ENCODE results near the gene SLX4IP. TPM values are rescaled to one million over a fixed set of nuclear protein-coding genes. Genes with fewer than 3 reads are reported as not detected.

Gene SLX4IP
- total RNA-seq, 1 experiment from 2014 or later = 7.4 TPM

GRCh38 chr20:10487142-10488136 is 52.3 kb downstream of the SLX4IP start:
- Mint-ChIP-seq H3K27me3 (ENCODE audit: low read depth) (no peaks in the 10 kb centered on the region), H3K36me3 (no peaks in the 10 kb centered on the region), H3K4me3 (no peak overlapping the region), H3K27ac (peak overlapping the region; percentile 22; the same call in 1 of the 2 replicates), H3K4me1 (peaks cover 60% of the 10 kb centered on the region), H3K9me3 (no peaks in the 10 kb centered on the region)
- ChIA-PET POLR2A (no interaction called here), CTCF (interaction anchor here (1.2 to 1.4 kb wide), 3 partner anchors 9 to 49 kb away, joined by 3 to 4 read pairs (median 3); no protein-coding TSS in a partner anchor)
- ATAC-seq = no peak
- TF ChIP-seq ZNF512 (CRISPR knock-in tag; IDR thresholded peaks at IDR 0.05; ENCODE audit: borderline replicate concordance) (no peak), ZBTB21 (CRISPR knock-in tag; IDR thresholded peaks at IDR 0.05; ENCODE audit: borderline replicate concordance) (no peak), RORB (CRISPR knock-in tag; IDR thresholded peaks at IDR 0.05) (no peak), CTCF (IDR thresholded peaks at IDR 0.05) (no peak), SMAD4 (CRISPR knock-in tag; IDR thresholded peaks at IDR 0.05) (no peak), ZNF263 (CRISPR knock-in tag; IDR thresholded peaks at IDR 0.05; ENCODE audit: low read depth) (no peak), JAZF1 (CRISPR knock-in tag; IDR thresholded peaks at IDR 0.05) (no peak), ZNF396 (CRISPR knock-in tag; IDR thresholded peaks at IDR 0.05; ENCODE audit: borderline replicate concordance) (no peak), ESRRA (CRISPR knock-in tag; IDR thresholded peaks at IDR 0.05; ENCODE audit: borderline replicate concordance) (no peak), ZSCAN18 (CRISPR knock-in tag; IDR thresholded peaks at IDR 0.05) (no peak), EMX1 (CRISPR knock-in tag; IDR thresholded peaks at IDR 0.05) (no peak), E2F5 (CRISPR knock-in tag; IDR thresholded peaks at IDR 0.05) (no peak), PRDM15 (CRISPR knock-in tag; IDR thresholded peaks at IDR 0.05) (no peak)
- no peak for DNase-seq (ENCODE audit: low spot score)

GRCh38 chr20:10488534-10488933 is 53.4 kb downstream of the SLX4IP start:
- POLR2A ChIA-PET = no interaction called here
- ATAC-seq = no peak
- DNase-seq (ENCODE audit: low spot score) = no peak
- CTCF ChIA-PET = interaction anchor here (1.2 kb wide), 2 partner anchors 14 to 48 kb away, joined by 3 to 4 read pairs; no protein-coding TSS in a partner anchor
- Mint-ChIP-seq H3K9me3 (peaks cover 5% of the 10 kb centered on the region), H3K4me1 (peaks cover 56% of the 10 kb centered on the region), H3K27ac (no peak overlapping the region), H3K4me3 (no peak overlapping the region), H3K27me3 (ENCODE audit: low read depth) (no peaks in the 10 kb centered on the region), H3K36me3 (peaks cover 4% of the 10 kb centered on the region; the same call in 1 of the 2 replicates)
- TF ChIP-seq ZNF532 (CRISPR knock-in tag; IDR thresholded peaks at IDR 0.05; ENCODE audit: borderline replicate concordance) (no peak), ZNF317 (CRISPR knock-in tag; IDR thresholded peaks at IDR 0.05; ENCODE audit: borderline replicate concordance, low read depth) (no peak), ESRRA (CRISPR knock-in tag; IDR thresholded peaks at IDR 0.05; ENCODE audit: borderline replicate concordance) (no peak)

All from WTC11 (cell line).